Activated gamma-delta T cell treated with anti-CD3 and anti-CD28 coated beads, Interleukin-2, amount 50 U/mL, for 16 hours (primary cell): ENCODE results near the gene MYO1H.
A peak's percentile ranks its signal among the peaks of the same experiment; 100 is the strongest.
"Not testable (repeated sequence)": the region's sequence is repeated elsewhere in the genome, so short reads cannot be mapped to it uniquely, and the experiment has no call there.

ENCODE experiments used
- DNase-seq: peaks from one replicate; pipeline ENCODE4 v3.0.0-alpha.2; 2020; ENCODE audit warnings: low read depth

The MYO1H gene

GRCh38 chr12:109406147-109406546 lies 58.4 kb downstream of the MYO1H start:
- not testable (repeated sequence) for DNase-seq

- DNase-seq = no peak
Measured at GRCh38 chr12:109418848-109419480, 71.3 kb downstream of the MYO1H start.

GRCh38 chr12:109421355-109422087 lies 73.8 kb downstream of the MYO1H start:
- DNase-seq = no peak

- no peak for DNase-seq
Measured at GRCh38 chr12:109422251-109422650, 74.6 kb downstream of the MYO1H start.

GRCh38 chr12:109423392-109423791 lies 75.7 kb downstream of the MYO1H start:
- DNase-seq = no peak

GRCh38 chr12:109428037-109428629 lies 80.4 kb downstream of the MYO1H start:
- peak; percentile 60 for DNase-seq

- DNase-seq = not testable (repeated sequence)
Measured at GRCh38 chr12:109428804-109429203, 81.1 kb downstream of the MYO1H start.

GRCh38 chr12:109430244-109430643 lies 82.5 kb downstream of the MYO1H start:
- DNase-seq = no peak

GRCh38 chr12:109432431-109432830 lies 84.7 kb downstream of the MYO1H start:
- DNase-seq = no peak

GRCh38 chr12:109432842-109433304 lies 85.2 kb downstream of the MYO1H start:
- DNase-seq = peak; percentile 53

- no peak for DNase-seq
Measured at GRCh38 chr12:109433618-109434017, 85.9 kb downstream of the MYO1H start.

GRCh38 chr12:109434582-109434981 lies 86.9 kb downstream of the MYO1H start:
- DNase-seq = no peak

GRCh38 chr12:109435428-109436187 lies 87.9 kb downstream of the MYO1H start:
- DNase-seq = no peak

GRCh38 chr12:109436188-109436560 lies 88.5 kb downstream of the MYO1H start:
- DNase-seq = no peak

GRCh38 chr12:109439181-109439580 lies 91.5 kb downstream of the MYO1H start:
- no peak for DNase-seq

- not testable (repeated sequence) for DNase-seq
Measured at GRCh38 chr12:109439951-109440350, 92.3 kb downstream of the MYO1H start.

GRCh38 chr12:109440851-109441490 lies 93.3 kb downstream of the MYO1H start:
- no peak for DNase-seq

GRCh38 chr12:109443794-109444193 lies 96.1 kb downstream of the MYO1H start:
- no peak for DNase-seq

GRCh38 chr12:109444259-109444658 lies 96.6 kb downstream of the MYO1H start:
- DNase-seq = no peak

- no peak for DNase-seq
Measured at GRCh38 chr12:109445191-109445609, 97.5 kb downstream of the MYO1H start.

GRCh38 chr12:109446869-109447268 lies 99.2 kb downstream of the MYO1H start:
- no peak for DNase-seq

- no peak for DNase-seq
Measured at GRCh38 chr12:109447482-109447881, 99.8 kb downstream of the MYO1H start.
